HFFc6 (cell line): ENCODE results near the gene CD44. TPM values are rescaled to one million over a fixed set of nuclear protein-coding genes. Genes with fewer than 3 reads are reported as not detected.
"Not testable (repeated sequence)": the region's sequence is repeated elsewhere in the genome, so short reads cannot be mapped to it uniquely, and the experiment has no call there.

Experiments used
- DNase-seq: peaks from one replicate; pipeline ENCODE4 v3.0.0-alpha.2; 2018
- H3K27ac Mint-ChIP-seq: 2 replicates; pipeline ENCODE4 v1.8.0; 2020; ENCODE audit warnings: mild to moderate bottlenecking, mixed read lengths
- H3K27me3 Mint-ChIP-seq: 2 replicates; pipeline ENCODE4 v1.8.0; 2021; ENCODE audit warnings: mild to moderate bottlenecking, moderate library complexity, mixed read lengths; ENCODE audit not compliant: insufficient read depth
- H3K36me3 Mint-ChIP-seq: 2 replicates; pipeline ENCODE4 v1.8.0; 2021; ENCODE audit warnings: low read depth, mixed read lengths
- H3K4me1 Mint-ChIP-seq: 2 replicates; pipeline ENCODE4 v1.8.0; 2020; ENCODE audit warnings: low read depth, mixed read lengths
- H3K4me3 Mint-ChIP-seq: 2 replicates; pipeline ENCODE4 v1.8.0; 2020; ENCODE audit warnings: mild to moderate bottlenecking, moderate library complexity, mixed read lengths
- H3K9me3 Mint-ChIP-seq: 2 replicates; pipeline ENCODE4 v1.8.0; 2020; ENCODE audit warnings: mild to moderate bottlenecking, mixed read lengths
- CTCF ChIP-seq: fragments of 200-600 bp; sonication (generic); IDR thresholded peaks from 2 replicates; pipeline ENCODE4 v1.5.0; 2021; ENCODE audit warnings: antibody characterized with exemption, mild to moderate bottlenecking
- total RNA-seq, 6 experiments: library from RNA; stranded (reverse); fragmentation: NEBNext Ultra II Directional; extraction: Animal tissue kit (Norgen Biotek cat#: 25700); gene quantifications; 2 replicates in 1 of 6; 3 replicates in 5 of 6; pipeline ENCODE4 v1.2.3, GENCODE V29; 2021

The CD44 gene
- total RNA-seq, 6 experiments from 2014 or later: 1,912 to 2,221 (median 2,175) TPM

- DNase-seq: no peak
- no peak for TF ChIP-seq CTCF
- H3K27me3 Mint-ChIP-seq: peaks cover 2% of the 10 kb centered on the region
These were observed 31.1 kb upstream of the CD44 start for GRCh38 chr11:35107861-35108260.

GRCh38 chr11:35108336-35108735 is 30.6 kb upstream of the CD44 start:
- H3K27ac Mint-ChIP-seq, H3K36me3 Mint-ChIP-seq, H3K27me3 Mint-ChIP-seq, H3K4me3 Mint-ChIP-seq, H3K9me3 Mint-ChIP-seq, DNase-seq: not testable (repeated sequence)
- H3K4me1 Mint-ChIP-seq: peaks cover 48% of the 10 kb centered on the region

More at GRCh38 chr11:35107861-35108260, 31.1 kb upstream of the CD44 start:
- H3K4me1 Mint-ChIP-seq: peaks cover 47% of the 10 kb centered on the region
- no peaks in the 10 kb centered on the region for H3K36me3 Mint-ChIP-seq
- no peaks in the 10 kb centered on the region for H3K9me3 Mint-ChIP-seq
- H3K4me3 Mint-ChIP-seq: no peak overlapping the region
- no peak overlapping the region for H3K27ac Mint-ChIP-seq

GRCh38 chr11:35109041-35109440 is 29.9 kb upstream of the CD44 start:
- H3K4me3 Mint-ChIP-seq: no peak overlapping the region
- TF ChIP-seq CTCF: no peak
- no peaks in the 10 kb centered on the region for H3K36me3 Mint-ChIP-seq
- no peaks in the 10 kb centered on the region for H3K9me3 Mint-ChIP-seq
- no peak for DNase-seq
- H3K27ac Mint-ChIP-seq: no peak overlapping the region
- H3K27me3 Mint-ChIP-seq: peaks cover 2% of the 10 kb centered on the region
- peaks cover 41% of the 10 kb centered on the region for H3K4me1 Mint-ChIP-seq

GRCh38 chr11:35109827-35110226 is 29.1 kb upstream of the CD44 start:
- H3K4me3 Mint-ChIP-seq: no peak overlapping the region
- H3K27ac Mint-ChIP-seq: peak overlapping the region; percentile 98
- H3K9me3 Mint-ChIP-seq: no peaks in the 10 kb centered on the region
- H3K4me1 Mint-ChIP-seq: peaks cover 37% of the 10 kb centered on the region
- no peak for TF ChIP-seq CTCF
- DNase-seq: no peak
- H3K27me3 Mint-ChIP-seq: peaks cover 2% of the 10 kb centered on the region
- H3K36me3 Mint-ChIP-seq: no peaks in the 10 kb centered on the region

- H3K4me3 Mint-ChIP-seq: peak overlapping the region; percentile 45
- DNase-seq: peak; percentile 83
- peaks cover 45% of the 10 kb centered on the region for H3K4me1 Mint-ChIP-seq
- no peak for TF ChIP-seq CTCF
- H3K9me3 Mint-ChIP-seq: no peaks in the 10 kb centered on the region
- H3K27ac Mint-ChIP-seq: peak overlapping the region; percentile 98
- peaks cover 2% of the 10 kb centered on the region for H3K27me3 Mint-ChIP-seq
- no peaks in the 10 kb centered on the region for H3K36me3 Mint-ChIP-seq
These were observed 27.6 kb upstream of the CD44 start for GRCh38 chr11:35111161-35112055.

GRCh38 chr11:35112056-35112845 is 26.7 kb upstream of the CD44 start:
- Mint-ChIP-seq H3K27ac (peak overlapping the region; percentile 98), H3K4me3 (peak overlapping the region; percentile 45), H3K36me3 (no peaks in the 10 kb centered on the region), H3K27me3 (peaks cover 2% of the 10 kb centered on the region; the same call in 1 of the 2 replicates), H3K9me3 (no peaks in the 10 kb centered on the region), H3K4me1 (peaks cover 52% of the 10 kb centered on the region)
- TF ChIP-seq CTCF: no peak
- DNase-seq: peak; percentile 34
